Liver (tissue), 9 donors: ENCODE data around the gene HAUS8. TPM values are rescaled to one million over a fixed set of nuclear protein-coding genes. Genes with fewer than 3 reads are reported as not detected.

ENCODE experiments used
- DNase-seq: peaks from one replicate; pipeline ENCODE4 v3.0.0-alpha.2; 2017; ENCODE audit warnings: low spot score
- H3K27ac ChIP-seq, 2 donors: one replicate each; pipeline ENCODE4 v1.7.0; 2013; ENCODE audit warnings: inconsistent platforms in 2 of 2, low read length in 2 of 2, control low read depth in 1 of 2, low read depth in 1 of 2, mild to moderate bottlenecking in 1 of 2
- H3K27me3 ChIP-seq, 4 donors: one replicate each; pipeline versions ENCODE4 v1.6.1 to v1.7.0; 2013; ENCODE audit warnings: low read length in 3 of 4, inconsistent platforms in 1 of 4, mild to moderate bottlenecking in 1 of 4, moderate library complexity in 1 of 4; ENCODE audit not compliant: control insufficient read depth in 4 of 4, insufficient read depth in 4 of 4
- H3K36me3 ChIP-seq, 4 donors: one replicate each; pipeline versions ENCODE4 v1.6.1 to v1.7.0; 2013; ENCODE audit warnings: low read length in 3 of 4, mild to moderate bottlenecking in 3 of 4, low read depth in 1 of 4, moderate library complexity in 1 of 4; ENCODE audit not compliant: control insufficient read depth in 4 of 4, insufficient read depth in 3 of 4
- H3K4me1 ChIP-seq, 4 donors: one replicate each; pipeline versions ENCODE4 v1.6.1 to v1.7.0; 2013; ENCODE audit warnings: low read length in 3 of 4, mild to moderate bottlenecking in 3 of 4, moderate library complexity in 1 of 4; ENCODE audit not compliant: control insufficient read depth in 4 of 4, insufficient read depth in 4 of 4
- H3K4me3 ChIP-seq, 3 donors: one replicate each; pipeline versions ENCODE4 v1.6.1 to v1.7.0; 2013; ENCODE audit warnings: low read length in 3 of 3, control low read depth in 1 of 3, low read depth in 1 of 3, mild to moderate bottlenecking in 1 of 3
- H3K9ac ChIP-seq, 2 donors: one replicate each; pipeline ENCODE4 v1.7.0; 2013; ENCODE audit warnings: low read length in 2 of 2, mild to moderate bottlenecking in 2 of 2, moderate library complexity in 2 of 2, control low read depth in 1 of 2, low read depth in 1 of 2
- H3K9me3 ChIP-seq, 4 donors: one replicate each; pipeline versions ENCODE4 v1.6.1 to v1.7.0; 2013; ENCODE audit warnings: low read length in 3 of 4; ENCODE audit not compliant: control insufficient read depth in 4 of 4
- EGR1 ChIP-seq, 2 donors: IDR thresholded peaks; 2 replicates each; pipeline ENCODE4 v1.6.1; 2016 to 2018; ENCODE audit warnings: antibody characterized with exemption in 2 of 2, low read depth in 2 of 2
- FOXA1 ChIP-seq: IDR thresholded peaks from 2 replicates; pipeline ENCODE4 v1.6.1; 2016; ENCODE audit warnings: antibody characterized with exemption
- FOXA2 ChIP-seq: IDR thresholded peaks from 2 replicates; pipeline ENCODE4 v1.6.1; 2016; ENCODE audit warnings: antibody characterized with exemption
- GABPA ChIP-seq, 2 donors: IDR thresholded peaks in 1 of 2; conservative IDR thresholded peaks in 1 of 2; 2 replicates each; pipeline ENCODE4 v1.6.1; 2016; ENCODE audit warnings: antibody characterized with exemption in 2 of 2, mild to moderate bottlenecking in 1 of 2, moderate library complexity in 1 of 2
- HNF4G ChIP-seq: IDR thresholded peaks from 2 replicates; pipeline ENCODE4 v1.6.1; 2016; ENCODE audit warnings: antibody characterized with exemption
- JUND ChIP-seq, 2 donors: IDR thresholded peaks; 2 replicates each; pipeline ENCODE4 v1.6.1; 2016; ENCODE audit warnings: antibody characterized with exemption in 2 of 2
- NR2F2 ChIP-seq: IDR thresholded peaks from 2 replicates; pipeline ENCODE4 v1.6.1; 2016; ENCODE audit warnings: antibody characterized with exemption
- RAD21 ChIP-seq, 2 donors: IDR thresholded peaks; 2 replicates each; pipeline ENCODE4 v1.6.1; 2016; ENCODE audit warnings: antibody characterized with exemption in 2 of 2, mild to moderate bottlenecking in 2 of 2
- RXRA ChIP-seq, 2 donors: IDR thresholded peaks; 2 replicates each; pipeline ENCODE4 v1.6.1; 2017 to 2018; ENCODE audit warnings: antibody characterized with exemption in 2 of 2, mild to moderate bottlenecking in 1 of 2
- SP1 ChIP-seq: IDR thresholded peaks from 2 replicates; pipeline ENCODE4 v1.6.1; 2018; ENCODE audit warnings: antibody characterized with exemption, mild to moderate bottlenecking
- TAF1 ChIP-seq: conservative IDR thresholded peaks from 2 replicates; pipeline ENCODE4 v1.6.1; 2016; ENCODE audit warnings: antibody characterized with exemption, mild to moderate bottlenecking
- YY1 ChIP-seq: IDR thresholded peaks from 2 replicates; pipeline ENCODE4 v1.6.1; 2016; ENCODE audit warnings: antibody characterized with exemption, mild to moderate bottlenecking
- WGBS: extraction: QIAGEN DNeasy Blood & Tissue Kit; methylation state at CpG from one replicate; pipeline ENCODE4 v1.1.7; 2013; 5-methylcytosine and 5-hydroxymethylcytosine counted together
- polyA plus RNA-seq, 2 donors: library from polyadenylated mRNA; stranded (reverse) in 1 of 2; unstranded in 1 of 2; fragments of 200-250 nt in 1 of 2; fragments of >200 nt in 1 of 2; fragmentation: Nextera tagmentation in 1 of 2; extraction: Ambion mirVana in 1 of 2; gene quantifications; one replicate each; pipeline versions ENCODE4 v1.2.1 to v1.2.3, GENCODE V29; 2013 to 2015
- total RNA-seq, 2 donors: library from RNA; depleted of rRNA; stranded (reverse); fragments of >200 nt; gene quantifications; one replicate each; pipeline ENCODE4 v1.2.3, GENCODE V29; 2014
- TF ChIP-seq, protein P1 (sequence below): IDR thresholded peaks from 2 replicates; pipeline ENCODE4 v1.6.1; 2016; ENCODE audit warnings: antibody characterized with exemption
- TF ChIP-seq, protein P2 (sequence below): IDR thresholded peaks from 2 replicates; pipeline ENCODE4 v1.6.1; 2016; ENCODE audit warnings: antibody characterized with exemption, mild to moderate bottlenecking
- TF ChIP-seq, protein P3 (sequence below): IDR thresholded peaks from 2 replicates; pipeline ENCODE4 v1.6.1; 2016; ENCODE audit warnings: antibody characterized with exemption
- TF ChIP-seq, protein P4 (sequence below): fragments of 150-350 bp; IDR thresholded peaks from 2 replicates; pipeline ENCODE4 v1.5.1; 2017; ENCODE audit warnings: improper control_type of control experiment, low read depth, low read length; ENCODE audit not compliant: missing input control
- donor health status: healthy.
- donor health status: healthy.
- donor health status: healthy.
- donor health status: healthy.
- donor health status: healthy.

Gene HAUS8
- total and polyA plus RNA-seq, 4 donors = 3.3 to 5.7 (median 3.8) TPM

DNA sequence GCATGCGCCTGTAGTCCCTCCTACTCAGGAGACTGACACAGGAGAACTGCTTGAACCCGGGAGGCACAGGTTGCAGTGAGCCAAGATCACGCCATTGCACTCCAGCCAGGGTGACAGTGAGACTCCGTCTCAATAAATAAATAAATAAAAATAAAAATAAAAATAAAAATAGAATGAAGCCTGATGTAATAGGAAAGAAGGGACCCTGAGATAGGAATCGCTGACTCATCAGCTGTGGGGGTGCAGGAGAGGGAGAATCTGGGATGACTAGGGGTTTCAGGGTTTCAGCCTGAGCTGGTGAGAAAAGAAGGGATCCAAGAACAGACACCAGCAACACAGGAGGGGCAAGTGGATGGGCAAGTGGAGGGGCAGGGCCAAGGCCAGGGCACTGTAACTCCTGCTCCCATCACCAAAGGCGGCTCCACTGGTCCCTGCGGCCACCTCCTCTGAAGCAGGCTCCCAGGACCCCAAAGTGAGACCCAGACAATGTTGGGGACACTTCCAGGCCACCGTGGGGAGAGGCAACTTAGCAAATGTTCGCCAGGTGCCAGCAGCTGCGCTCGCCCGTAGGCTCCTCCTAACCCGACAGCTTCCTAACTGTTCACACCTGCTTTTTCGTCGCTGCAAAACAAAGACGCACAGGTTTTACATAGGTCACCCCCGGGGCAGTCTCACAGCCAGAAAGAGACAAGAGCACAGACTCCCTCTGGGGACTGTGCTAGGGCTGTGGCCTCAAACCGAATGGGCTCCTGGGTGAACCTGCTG is 1.2 kb downstream of the HAUS8 start:
- no peaks in the 10 kb centered on the region for H3K27me3 ChIP-seq
- no peak for DNase-seq
- H3K36me3 ChIP-seq = peaks cover 0 to 2% (median under 1%) of the 10 kb centered on the region in 4 donors
- WGBS = 56% methylated on average over 18 of the region's 18 CpGs
- H3K4me1 ChIP-seq = peaks cover 3 to 43% (median 33%) of the 10 kb centered on the region in 4 donors
- no peak for TF ChIP-seq EGR1 (IDR thresholded peaks at IDR 0.05; ENCODE audit: low read depth in 2 of 2)
- no peak for TF ChIP-seq GABPA (IDR thresholded peaks at IDR 0.05 in 1 of 2, conservative IDR thresholded peaks at IDR 0.05 in 1 of 2)
- TF ChIP-seq TAF1 = no peak
- TF ChIP-seq HNF4G = no peak
- TF ChIP-seq NR2F2 = no peak
- TF ChIP-seq, protein P1, sequence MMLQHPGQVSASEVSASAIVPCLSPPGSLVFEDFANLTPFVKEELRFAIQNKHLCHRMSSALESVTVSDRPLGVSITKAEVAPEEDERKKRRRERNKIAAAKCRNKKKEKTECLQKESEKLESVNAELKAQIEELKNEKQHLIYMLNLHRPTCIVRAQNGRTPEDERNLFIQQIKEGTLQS = no peak
- no peak for TF ChIP-seq YY1
- no peak for TF ChIP-seq RXRA (IDR thresholded peaks at IDR 0.05)
- TF ChIP-seq, protein P2, sequence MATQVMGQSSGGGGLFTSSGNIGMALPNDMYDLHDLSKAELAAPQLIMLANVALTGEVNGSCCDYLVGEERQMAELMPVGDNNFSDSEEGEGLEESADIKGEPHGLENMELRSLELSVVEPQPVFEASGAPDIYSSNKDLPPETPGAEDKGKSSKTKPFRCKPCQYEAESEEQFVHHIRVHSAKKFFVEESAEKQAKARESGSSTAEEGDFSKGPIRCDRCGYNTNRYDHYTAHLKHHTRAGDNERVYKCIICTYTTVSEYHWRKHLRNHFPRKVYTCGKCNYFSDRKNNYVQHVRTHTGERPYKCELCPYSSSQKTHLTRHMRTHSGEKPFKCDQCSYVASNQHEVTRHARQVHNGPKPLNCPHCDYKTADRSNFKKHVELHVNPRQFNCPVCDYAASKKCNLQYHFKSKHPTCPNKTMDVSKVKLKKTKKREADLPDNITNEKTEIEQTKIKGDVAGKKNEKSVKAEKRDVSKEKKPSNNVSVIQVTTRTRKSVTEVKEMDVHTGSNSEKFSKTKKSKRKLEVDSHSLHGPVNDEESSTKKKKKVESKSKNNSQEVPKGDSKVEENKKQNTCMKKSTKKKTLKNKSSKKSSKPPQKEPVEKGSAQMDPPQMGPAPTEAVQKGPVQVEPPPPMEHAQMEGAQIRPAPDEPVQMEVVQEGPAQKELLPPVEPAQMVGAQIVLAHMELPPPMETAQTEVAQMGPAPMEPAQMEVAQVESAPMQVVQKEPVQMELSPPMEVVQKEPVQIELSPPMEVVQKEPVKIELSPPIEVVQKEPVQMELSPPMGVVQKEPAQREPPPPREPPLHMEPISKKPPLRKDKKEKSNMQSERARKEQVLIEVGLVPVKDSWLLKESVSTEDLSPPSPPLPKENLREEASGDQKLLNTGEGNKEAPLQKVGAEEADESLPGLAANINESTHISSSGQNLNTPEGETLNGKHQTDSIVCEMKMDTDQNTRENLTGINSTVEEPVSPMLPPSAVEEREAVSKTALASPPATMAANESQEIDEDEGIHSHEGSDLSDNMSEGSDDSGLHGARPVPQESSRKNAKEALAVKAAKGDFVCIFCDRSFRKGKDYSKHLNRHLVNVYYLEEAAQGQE = no peak
- TF ChIP-seq RAD21 (IDR thresholded peaks at IDR 0.05) = no peak
- TF ChIP-seq, protein P3, sequence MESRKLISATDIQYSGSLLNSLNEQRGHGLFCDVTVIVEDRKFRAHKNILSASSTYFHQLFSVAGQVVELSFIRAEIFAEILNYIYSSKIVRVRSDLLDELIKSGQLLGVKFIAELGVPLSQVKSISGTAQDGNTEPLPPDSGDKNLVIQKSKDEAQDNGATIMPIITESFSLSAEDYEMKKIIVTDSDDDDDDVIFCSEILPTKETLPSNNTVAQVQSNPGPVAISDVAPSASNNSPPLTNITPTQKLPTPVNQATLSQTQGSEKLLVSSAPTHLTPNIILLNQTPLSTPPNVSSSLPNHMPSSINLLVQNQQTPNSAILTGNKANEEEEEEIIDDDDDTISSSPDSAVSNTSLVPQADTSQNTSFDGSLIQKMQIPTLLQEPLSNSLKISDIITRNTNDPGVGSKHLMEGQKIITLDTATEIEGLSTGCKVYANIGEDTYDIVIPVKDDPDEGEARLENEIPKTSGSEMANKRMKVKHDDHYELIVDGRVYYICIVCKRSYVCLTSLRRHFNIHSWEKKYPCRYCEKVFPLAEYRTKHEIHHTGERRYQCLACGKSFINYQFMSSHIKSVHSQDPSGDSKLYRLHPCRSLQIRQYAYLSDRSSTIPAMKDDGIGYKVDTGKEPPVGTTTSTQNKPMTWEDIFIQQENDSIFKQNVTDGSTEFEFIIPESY = no peak
- TF ChIP-seq SP1 = no peak
- no peak for TF ChIP-seq JUND (IDR thresholded peaks at IDR 0.05)
- no peak for TF ChIP-seq FOXA1
- TF ChIP-seq, protein P4, sequence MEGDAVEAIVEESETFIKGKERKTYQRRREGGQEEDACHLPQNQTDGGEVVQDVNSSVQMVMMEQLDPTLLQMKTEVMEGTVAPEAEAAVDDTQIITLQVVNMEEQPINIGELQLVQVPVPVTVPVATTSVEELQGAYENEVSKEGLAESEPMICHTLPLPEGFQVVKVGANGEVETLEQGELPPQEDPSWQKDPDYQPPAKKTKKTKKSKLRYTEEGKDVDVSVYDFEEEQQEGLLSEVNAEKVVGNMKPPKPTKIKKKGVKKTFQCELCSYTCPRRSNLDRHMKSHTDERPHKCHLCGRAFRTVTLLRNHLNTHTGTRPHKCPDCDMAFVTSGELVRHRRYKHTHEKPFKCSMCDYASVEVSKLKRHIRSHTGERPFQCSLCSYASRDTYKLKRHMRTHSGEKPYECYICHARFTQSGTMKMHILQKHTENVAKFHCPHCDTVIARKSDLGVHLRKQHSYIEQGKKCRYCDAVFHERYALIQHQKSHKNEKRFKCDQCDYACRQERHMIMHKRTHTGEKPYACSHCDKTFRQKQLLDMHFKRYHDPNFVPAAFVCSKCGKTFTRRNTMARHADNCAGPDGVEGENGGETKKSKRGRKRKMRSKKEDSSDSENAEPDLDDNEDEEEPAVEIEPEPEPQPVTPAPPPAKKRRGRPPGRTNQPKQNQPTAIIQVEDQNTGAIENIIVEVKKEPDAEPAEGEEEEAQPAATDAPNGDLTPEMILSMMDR = no peak
- no peak for TF ChIP-seq FOXA2
- H3K9ac ChIP-seq = no peak overlapping the region
- peak overlapping the region; percentile 73 to 91 (median 89) for H3K4me3 ChIP-seq
- H3K9me3 ChIP-seq = no peaks in the 10 kb centered on the region
- H3K27ac ChIP-seq = peak overlapping the region in 1 of 2 donors; percentile 71
